Spleen (tissue), 11 donors: ENCODE data around the gene PATE2. TPM values are rescaled to one million over a fixed set of nuclear protein-coding genes. Genes with fewer than 3 reads are reported as not detected.

Source experiments
- DNase-seq: peaks from one replicate; pipeline ENCODE4 v3.0.0-alpha.2; 2020
- H3K27ac ChIP-seq, 8 donors: fragments of 200-600 bp; sonication (generic) in 7 of 8; 1 replicate in 4 of 8; 2 replicates in 4 of 8; pipeline versions ENCODE4 v1.5.0 to v1.8.0; 2016 to 2021; ENCODE audit warnings: inconsistent platforms in 4 of 8, mild to moderate bottlenecking in 4 of 8, moderate library complexity in 1 of 8
- H3K27me3 ChIP-seq, 7 donors: fragments of 200-600 bp; sonication (generic) in 6 of 7; replicated peaks in 1 of 7; 1 replicate in 4 of 7; 2 replicates in 3 of 7; pipeline versions ENCODE4 v1.5.0 to v1.8.0; 2016 to 2021; ENCODE audit warnings: inconsistent platforms in 3 of 7, mild to moderate bottlenecking in 1 of 7
- H3K36me3 ChIP-seq, 6 donors: fragments of 200-600 bp; sonication (generic) in 5 of 6; 1 replicate in 4 of 6; 2 replicates in 2 of 6; pipeline versions ENCODE4 v1.5.0 to v1.8.0; 2016 to 2021; ENCODE audit warnings: inconsistent platforms in 2 of 6
- H3K4me1 ChIP-seq, 6 donors: fragments of 200-600 bp; sonication (generic) in 5 of 6; 1 replicate in 3 of 6; 2 replicates in 3 of 6; pipeline versions ENCODE4 v1.5.0 to v1.8.0; 2016 to 2021; ENCODE audit warnings: inconsistent platforms in 3 of 6
- H3K4me3 ChIP-seq, 8 donors: fragments of 200-600 bp; sonication (generic) in 7 of 8; 1 replicate in 4 of 8; 2 replicates in 4 of 8; pipeline versions ENCODE4 v1.5.0 to v1.8.0; 2016 to 2021; ENCODE audit warnings: inconsistent platforms in 4 of 8, mild to moderate bottlenecking in 4 of 8, moderate library complexity in 2 of 8
- H3K9me3 ChIP-seq, 8 donors: fragments of 200-600 bp; sonication (generic) in 7 of 8; 1 replicate in 4 of 8; 2 replicates in 4 of 8; pipeline versions ENCODE4 v1.5.0 to v1.8.0; 2016 to 2021; ENCODE audit warnings: inconsistent platforms in 4 of 8
- CTCF ChIP-seq, 11 experiments: fragments of 200-600 bp in 7 of 11; fragments of 450-650 bp in 4 of 11; sonication (generic) in 4 of 11; IDR thresholded peaks in 8 of 11; conservative IDR thresholded peaks in 3 of 11; 1 replicate in 7 of 11; 2 replicates in 4 of 11; pipeline versions ENCODE4 v1.4.0 to v1.8.0; 2016 to 2021; ENCODE audit warnings: antibody characterized with exemption in 11 of 11, inconsistent platforms in 4 of 11, mild to moderate bottlenecking in 1 of 11
- POLR2A ChIP-seq, 3 donors: fragments of 450-650 bp; IDR thresholded peaks; one replicate each; pipeline ENCODE4 v1.5.1; 2017; ENCODE audit warnings: antibody characterized with exemption in 3 of 3, mild to moderate bottlenecking in 1 of 3
- POLR2AphosphoS5 ChIP-seq, 3 donors: sonication (generic); formaldehyde crosslinking; IDR thresholded peaks; one replicate each; pipeline ENCODE4 v1.5.1; 2017; ENCODE audit warnings: antibody characterized with exemption in 3 of 3
- WGBS, 5 donors: extraction: QIAGEN DNeasy Blood & Tissue Kit in 3 of 5; methylation state at CpG; one replicate each; pipeline versions ENCODE4 v1.1.5 to v1.1.7; 2013 to 2018; 5-methylcytosine and 5-hydroxymethylcytosine counted together
- intact Hi-C: fragments of 100-400 bp; cut with DNase I; formaldehyde crosslinking; loops from one replicate; pipeline ENCODE4 v1.15.0; 2023; ENCODE audit warnings: low total_unique reads
- polyA plus RNA-seq, 3 donors: library from polyadenylated mRNA; stranded (reverse); fragments of 200-250 nt; gene quantifications; one replicate each; pipeline ENCODE4 v1.2.1, GENCODE V29; 2013
- total RNA-seq, 7 donors: library from RNA; depleted of rRNA in 3 of 7; stranded (reverse); fragments of >200 nt in 3 of 7; fragmentation: NEBNext Ultra II Directional in 4 of 7; extraction: Animal tissue kit (Norgen Biotek cat#: 25700) in 4 of 7; gene quantifications; one replicate each; pipeline versions ENCODE4 v1.1.0 to v1.2.1, GENCODE V29; 2016 to 2021
- donor health status: healthy with polysubstance abuse.
- donor health status: DM: no; HTN: no; CAD: no; lungs with moderate emphysema.
- donor health status: DM: no; HTN: no; CAD: no.
- donor health status: Bipolar disorder and iron deficiency.
- donor health status: healthy.
- donor health status: DM: no; HTN: no; CAD: no.
- donor health status: DM: yes; HTN: yes; CAD: no.

The PATE2 gene
- total and polyA plus RNA-seq, 10 donors, result not detected

GRCh38 chr11:125777309-125777708, 1.3 kb downstream of the PATE2 start:
- intact Hi-C loops, result no loop called here
- Histone ChIP-seq H3K4me3 (no peak overlapping the region), H3K27ac (no peak overlapping the region), H3K9me3 (no peaks in the 10 kb centered on the region), H3K36me3 (no peaks in the 10 kb centered on the region), H3K27me3 (no peaks in the 10 kb centered on the region), H3K4me1 (no peaks in the 10 kb centered on the region)
- WGBS, 5 donors, result 43 to 50% (median 48%) methylated on average over 5 of the region's 5 CpGs
- no peak for DNase-seq
- TF ChIP-seq POLR2A (IDR thresholded peaks at IDR 0.05), result no peak
- no peak for TF ChIP-seq POLR2AphosphoS5 (IDR thresholded peaks at IDR 0.05)
- TF ChIP-seq CTCF (IDR thresholded peaks at IDR 0.05 in 8 of 11, conservative IDR thresholded peaks at IDR 0.05 in 3 of 11), result no peak

- Histone ChIP-seq H3K4me1 (no peaks in the 10 kb centered on the region), H3K36me3 (no peaks in the 10 kb centered on the region), H3K27me3 (peaks cover 0 to 5% (median 0%) of the 10 kb centered on the region in 7 donors), H3K4me3 (no peak overlapping the region), H3K9me3 (no peaks in the 10 kb centered on the region), H3K27ac (no peak overlapping the region)
- intact Hi-C loops, result no loop called here
- no peak for TF ChIP-seq CTCF (IDR thresholded peaks at IDR 0.05 in 8 of 11, conservative IDR thresholded peaks at IDR 0.05 in 3 of 11)
- TF ChIP-seq POLR2A (IDR thresholded peaks at IDR 0.05), result no peak
- TF ChIP-seq POLR2AphosphoS5 (IDR thresholded peaks at IDR 0.05), result no peak
- 67 to 79% (median 74%) methylated on average over 3 of the region's 3 CpGs for WGBS, 5 donors
- DNase-seq, result no peak
Observed at GRCh38 chr11:125773516-125773915, 5.1 kb downstream of the PATE2 start.

- no peaks in the 10 kb centered on the region for H3K9me3 ChIP-seq
- intact Hi-C loops, result no loop called here
- H3K27ac ChIP-seq, result no peak overlapping the region
- 57 to 83% (median 77%) methylated on average over 3 of the region's 3 CpGs for WGBS, 5 donors
- H3K4me3 ChIP-seq, result no peak overlapping the region
- DNase-seq, result no peak
- H3K27me3 ChIP-seq, result peaks cover 0 to 5% (median 0%) of the 10 kb centered on the region in 7 donors
- TF ChIP-seq CTCF (IDR thresholded peaks at IDR 0.05 in 8 of 11, conservative IDR thresholded peaks at IDR 0.05 in 3 of 11) (no peak), POLR2AphosphoS5 (IDR thresholded peaks at IDR 0.05) (no peak), POLR2A (IDR thresholded peaks at IDR 0.05) (no peak)
- H3K4me1 ChIP-seq, result no peaks in the 10 kb centered on the region
- H3K36me3 ChIP-seq, result no peaks in the 10 kb centered on the region
Observed at GRCh38 chr11:125772834-125773505, 5.7 kb downstream of the PATE2 start.

GRCh38 chr11:125770583-125770982, 8.0 kb downstream of the PATE2 start:
- no peak for DNase-seq
- TF ChIP-seq CTCF (IDR thresholded peaks at IDR 0.05 in 8 of 11, conservative IDR thresholded peaks at IDR 0.05 in 3 of 11) (no peak), POLR2AphosphoS5 (IDR thresholded peaks at IDR 0.05) (no peak), POLR2A (IDR thresholded peaks at IDR 0.05) (no peak)
- Histone ChIP-seq H3K4me3 (no peak overlapping the region), H3K9me3 (no peaks in the 10 kb centered on the region), H3K27me3 (peaks cover 0 to 5% (median 0%) of the 10 kb centered on the region in 7 donors), H3K27ac (no peak overlapping the region), H3K36me3 (no peaks in the 10 kb centered on the region), H3K4me1 (no peaks in the 10 kb centered on the region)
- intact Hi-C loops, result no loop called here
- WGBS, 5 donors, result 69 to 88% (median 77%) methylated on average over 2 of the region's 2 CpGs
